Nephron progenitor cell (in vitro differentiated cells): Measurements from ENCODE around the gene GRIK5.

Source experiments
- DNase-seq: peaks from one replicate; pipeline ENCODE4 v3.0.0; 2021
- H3K27ac Mint-ChIP-seq: 2 replicates; pipeline ENCODE4 v1.8.0; 2021; ENCODE audit warnings: mild to moderate bottlenecking, moderate library complexity, mixed read lengths
- H3K27me3 Mint-ChIP-seq: 2 replicates; pipeline ENCODE4 v1.8.0; 2021; ENCODE audit warnings: mild to moderate bottlenecking, low read depth, mixed read lengths; ENCODE audit not compliant: poor library complexity
- H3K36me3 Mint-ChIP-seq: 2 replicates; pipeline ENCODE4 v1.8.0; 2021; ENCODE audit warnings: low read depth, mixed read lengths
- H3K4me1 Mint-ChIP-seq: 2 replicates; pipeline ENCODE4 v1.8.0; 2021; ENCODE audit warnings: mixed read lengths
- H3K4me3 Mint-ChIP-seq: 2 replicates; pipeline ENCODE4 v1.8.0; 2021; ENCODE audit warnings: mild to moderate bottlenecking, moderate library complexity, mixed read lengths
- H3K9me3 Mint-ChIP-seq: 2 replicates; pipeline ENCODE4 v1.8.0; 2021; ENCODE audit warnings: mild to moderate bottlenecking, moderate library complexity, mixed read lengths
- TF ChIP-seq, protein P1 (sequence below): fragments of 200-600 bp; sonication (generic); IDR thresholded peaks from 2 replicates; pipeline ENCODE4 v1.5.0; 2021; ENCODE audit warnings: antibody characterized with exemption

GRIK5 gene

DNA sequence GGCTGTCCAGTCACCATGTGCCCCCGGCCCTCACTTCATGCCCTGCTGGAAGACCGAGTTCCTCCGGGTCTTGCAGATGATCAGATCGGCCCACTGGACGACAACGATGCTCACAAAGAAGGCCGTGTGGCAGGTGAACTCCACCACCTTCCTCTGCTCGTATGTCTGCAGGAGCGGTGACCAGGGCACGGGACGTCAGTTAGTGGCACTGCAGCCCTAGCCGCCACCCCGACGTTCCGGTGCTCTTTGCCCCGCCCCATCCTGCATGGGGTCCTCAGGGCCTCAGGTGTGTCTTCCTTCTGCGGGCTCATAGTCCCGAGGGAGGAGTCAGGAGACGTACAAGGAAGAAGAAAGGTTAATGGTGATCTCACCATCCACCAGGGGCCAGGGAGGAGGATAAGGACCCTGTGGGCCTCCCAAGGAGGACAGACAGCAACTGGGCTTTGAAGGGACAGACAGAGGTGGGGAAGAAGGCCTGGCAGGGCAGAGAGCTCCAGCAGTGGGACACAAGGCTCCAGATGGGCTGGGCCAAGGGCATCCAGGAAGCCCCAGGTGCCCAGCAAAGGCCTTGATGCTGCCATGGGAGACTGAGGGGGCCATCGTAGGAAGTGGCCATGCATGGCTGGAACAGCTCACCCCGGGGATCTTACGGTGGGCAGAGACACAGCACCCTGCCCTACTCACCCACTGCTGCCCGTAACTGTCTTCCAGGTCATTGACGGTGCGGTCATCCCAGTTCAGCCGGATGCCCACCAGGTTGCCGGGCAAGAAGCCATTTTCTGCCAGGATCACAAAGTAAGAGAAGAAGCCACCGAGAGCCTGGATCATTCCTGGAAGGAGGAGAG, 101.0 kb downstream of the GRIK5 start:
- H3K36me3 Mint-ChIP-seq, result no peaks in the 10 kb centered on the region
- TF ChIP-seq, protein P1, sequence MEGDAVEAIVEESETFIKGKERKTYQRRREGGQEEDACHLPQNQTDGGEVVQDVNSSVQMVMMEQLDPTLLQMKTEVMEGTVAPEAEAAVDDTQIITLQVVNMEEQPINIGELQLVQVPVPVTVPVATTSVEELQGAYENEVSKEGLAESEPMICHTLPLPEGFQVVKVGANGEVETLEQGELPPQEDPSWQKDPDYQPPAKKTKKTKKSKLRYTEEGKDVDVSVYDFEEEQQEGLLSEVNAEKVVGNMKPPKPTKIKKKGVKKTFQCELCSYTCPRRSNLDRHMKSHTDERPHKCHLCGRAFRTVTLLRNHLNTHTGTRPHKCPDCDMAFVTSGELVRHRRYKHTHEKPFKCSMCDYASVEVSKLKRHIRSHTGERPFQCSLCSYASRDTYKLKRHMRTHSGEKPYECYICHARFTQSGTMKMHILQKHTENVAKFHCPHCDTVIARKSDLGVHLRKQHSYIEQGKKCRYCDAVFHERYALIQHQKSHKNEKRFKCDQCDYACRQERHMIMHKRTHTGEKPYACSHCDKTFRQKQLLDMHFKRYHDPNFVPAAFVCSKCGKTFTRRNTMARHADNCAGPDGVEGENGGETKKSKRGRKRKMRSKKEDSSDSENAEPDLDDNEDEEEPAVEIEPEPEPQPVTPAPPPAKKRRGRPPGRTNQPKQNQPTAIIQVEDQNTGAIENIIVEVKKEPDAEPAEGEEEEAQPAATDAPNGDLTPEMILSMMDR, result no peak
- no peak overlapping the region for H3K27ac Mint-ChIP-seq
- H3K27me3 Mint-ChIP-seq, result peaks cover 10% of the 10 kb centered on the region
- H3K4me1 Mint-ChIP-seq, result peaks cover 8% of the 10 kb centered on the region
- DNase-seq, result no peak
- no peak overlapping the region for H3K4me3 Mint-ChIP-seq
- H3K9me3 Mint-ChIP-seq, result no peaks in the 10 kb centered on the region

DNA sequence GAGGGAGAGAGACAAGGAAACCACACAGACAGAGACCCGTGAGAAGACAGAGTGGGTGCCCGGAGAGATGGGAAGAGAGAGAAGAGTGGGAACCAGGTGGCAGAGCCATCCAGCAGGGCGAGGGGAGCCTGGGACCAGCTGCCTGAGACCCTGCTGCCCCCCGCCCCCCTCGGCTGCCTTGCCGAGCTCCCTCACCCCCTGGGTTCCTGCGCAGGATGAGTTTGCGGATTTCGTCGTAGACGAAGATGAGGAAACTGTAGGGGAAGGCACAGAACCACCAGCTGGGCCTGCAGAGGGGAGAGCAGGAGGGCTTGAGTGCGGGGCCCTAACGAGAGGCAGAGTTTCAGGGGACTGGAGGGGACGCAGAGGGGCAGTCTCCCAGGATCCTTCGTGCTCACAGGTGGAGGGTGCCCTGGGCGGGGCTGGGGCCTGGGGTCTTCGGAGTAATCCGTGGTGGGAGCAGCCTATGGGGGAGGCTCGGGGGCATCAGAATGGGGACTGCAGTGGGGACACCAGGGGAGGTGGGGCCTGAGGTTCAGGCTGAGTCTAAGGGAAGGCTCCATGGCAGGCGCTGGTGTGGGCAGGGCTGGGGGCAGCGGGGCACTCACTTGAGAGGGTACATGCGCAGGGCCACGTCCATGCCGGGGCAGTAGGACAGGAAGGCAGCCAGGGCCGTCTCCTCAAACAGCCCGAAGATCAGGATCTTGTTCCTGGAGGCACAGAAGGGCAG, 102.8 kb downstream of the GRIK5 start:
- H3K27me3 Mint-ChIP-seq, result peaks cover 8% of the 10 kb centered on the region
- TF ChIP-seq, protein P1, result no peak

DNA sequence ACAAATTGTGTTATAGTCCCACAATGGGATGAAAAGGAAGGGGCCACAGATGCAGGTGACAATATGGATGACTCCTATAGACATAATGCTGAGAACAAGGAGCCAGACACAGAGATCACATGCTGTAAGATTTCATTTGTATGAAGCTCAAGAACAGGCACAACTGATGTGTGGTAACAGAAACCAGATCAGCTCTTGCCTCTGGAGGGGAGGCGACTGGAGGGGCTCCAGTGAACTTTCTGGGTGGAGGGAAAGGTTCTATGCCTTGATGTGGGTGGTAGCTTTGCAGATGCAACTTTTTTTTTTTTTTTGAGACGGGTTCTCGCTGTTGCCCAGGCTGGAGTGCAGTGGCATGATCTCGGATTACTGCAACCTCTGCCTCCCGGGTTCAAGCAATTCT, 104.9 kb downstream of the GRIK5 start:
- Mint-ChIP-seq H3K36me3 (no peaks in the 10 kb centered on the region), H3K9me3 (no peaks in the 10 kb centered on the region), H3K27me3 (no peaks in the 10 kb centered on the region), H3K4me3 (no peak overlapping the region), H3K4me1 (peaks cover 9% of the 10 kb centered on the region), H3K27ac (no peak overlapping the region)
- TF ChIP-seq, protein P1, result no peak
- DNase-seq, result no peak

More for the DNA sequence above, 102.8 kb downstream of the GRIK5 start:
- no peaks in the 10 kb centered on the region for H3K36me3 Mint-ChIP-seq
- peaks cover 8% of the 10 kb centered on the region for H3K4me1 Mint-ChIP-seq
- no peak overlapping the region for H3K27ac Mint-ChIP-seq
- H3K4me3 Mint-ChIP-seq, result no peak overlapping the region
- DNase-seq, result no peak
- H3K9me3 Mint-ChIP-seq, result no peaks in the 10 kb centered on the region

DNA sequence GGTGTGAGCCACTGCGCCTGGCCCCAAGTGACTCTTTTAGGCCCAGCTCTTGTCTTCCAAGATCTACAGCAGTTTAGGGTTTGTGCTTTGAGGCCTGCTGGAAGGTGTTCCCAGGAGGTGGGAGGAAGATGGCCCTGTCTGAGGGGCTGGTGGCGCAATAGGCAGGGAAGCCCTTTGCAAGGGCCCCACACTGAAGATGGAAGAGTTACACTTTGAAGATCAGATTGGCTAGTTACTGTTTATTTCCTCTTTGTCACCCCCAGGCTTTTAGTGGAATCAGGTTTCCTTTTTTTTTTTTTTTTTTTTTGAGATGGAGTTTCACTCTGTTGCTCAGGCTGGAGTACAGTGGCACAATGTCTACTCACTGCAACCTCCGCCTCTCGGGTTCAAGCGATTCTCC, 109.0 kb downstream of the GRIK5 start:
- peaks cover 30% of the 10 kb centered on the region for H3K4me1 Mint-ChIP-seq
- peak overlapping the region; percentile 70 for H3K4me3 Mint-ChIP-seq
- H3K36me3 Mint-ChIP-seq, result no peaks in the 10 kb centered on the region
- no peak for DNase-seq
- TF ChIP-seq, protein P1, result no peak
- H3K9me3 Mint-ChIP-seq, result no peaks in the 10 kb centered on the region
- H3K27me3 Mint-ChIP-seq, result no peaks in the 10 kb centered on the region
- H3K27ac Mint-ChIP-seq, result peak overlapping the region; percentile 64

DNA sequence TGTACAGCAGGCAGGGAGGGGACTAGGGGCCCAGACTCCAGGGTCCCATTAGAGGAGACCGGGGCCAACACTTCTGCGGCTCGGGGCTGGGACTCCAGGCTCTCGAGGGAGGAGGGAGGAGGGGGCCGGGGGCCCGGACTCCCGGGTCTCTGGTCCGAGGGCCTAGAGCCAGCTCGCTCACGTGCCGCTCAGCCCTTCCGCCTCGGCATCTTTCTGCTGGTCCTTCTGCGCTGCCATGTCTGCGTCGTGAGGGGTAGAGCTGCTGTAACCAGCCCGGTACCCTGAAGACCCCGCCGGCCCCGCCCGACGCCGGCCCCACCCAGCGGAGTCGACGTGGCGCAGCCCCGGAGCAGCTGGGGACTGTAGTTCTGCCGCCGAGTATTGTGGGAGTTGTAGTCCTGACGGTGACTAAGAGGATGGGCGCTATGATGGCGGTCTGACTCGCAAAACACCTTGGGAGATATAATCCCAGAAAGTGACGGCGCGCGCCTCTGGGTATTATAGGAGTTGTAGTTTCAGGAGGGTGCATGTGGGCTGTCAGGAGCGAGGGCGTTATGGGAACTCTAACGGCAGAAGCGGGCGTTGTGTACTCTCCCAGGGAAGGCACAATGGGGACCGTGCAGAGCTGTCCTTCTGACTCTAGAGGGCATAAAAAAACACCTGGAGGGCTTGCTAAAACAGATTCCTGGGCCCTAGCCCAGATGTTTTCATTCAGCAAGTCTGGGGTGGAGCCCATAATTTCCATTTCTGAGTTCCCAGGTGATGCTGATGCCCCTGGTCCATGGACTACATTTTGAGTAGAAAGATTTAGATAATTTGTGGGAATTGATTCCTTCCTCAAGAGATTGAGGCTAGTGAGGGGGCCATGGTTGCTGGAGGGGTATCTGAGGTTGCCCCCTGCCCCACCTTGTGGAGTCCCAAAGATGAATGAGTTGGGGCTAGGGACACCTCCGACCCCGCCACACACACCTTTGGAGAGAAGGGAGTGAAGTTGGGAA, 110.7 kb downstream of the GRIK5 start, which contains the start of gene RABAC1:
Gene RABAC1 (minus strand): TSS at position 266 of the 998 bp plus-strand sequence. CDS start 29 bp downstream, at position 237.
- no peaks in the 10 kb centered on the region for H3K9me3 Mint-ChIP-seq
- no peak within 1 kb of the TSS for H3K27ac Mint-ChIP-seq
- no peaks in the 10 kb centered on the region for H3K36me3 Mint-ChIP-seq
- H3K4me3 Mint-ChIP-seq, result peak within 1 kb of the TSS; percentile 96
- DNase-seq, result peak; percentile 91
- peaks cover 27% of the 10 kb centered on the region for H3K4me1 Mint-ChIP-seq
- TF ChIP-seq, protein P1, result no peak
- H3K27me3 Mint-ChIP-seq, result peaks cover 5% of the 10 kb centered on the region
